ENCODE data around the gene DDX39B. TPM values are rescaled to one million over a fixed set of nuclear protein-coding genes. Genes with fewer than 3 reads are reported as not detected.

The DDX39B gene
- total and polyA plus RNA-seq, 2 of the 8 experiments (the other 6 are each of a cell fraction or from before 2014, with no cell fraction given) = 780 to 1,164 TPM

GRCh38 chr6:31576897-31577578 is 35.2 kb upstream of the DDX39B start:
- POLR2A ChIA-PET (ENCODE audit: partially characterized antibody) = interaction anchor here (0.8 to 12.2 kb wide), 12 partner anchors 10 to 75 kb away, joined by 3 to 110 read pairs (median 4); partner anchors contain the start of genes ATP6V1G2, DDX39B, MCCD1 and NFKBIL1
- Histone ChIP-seq H2BK12ac (ENCODE audit: low read depth, low read length) (no peak overlapping the region), H2AK5ac (ENCODE audit: low read depth, low read length) (no peak overlapping the region), H3K18ac (ENCODE audit: extremely low read depth, low read length) (no peak overlapping the region), H3K9ac (replicated peaks in 1 of 4; ENCODE audit: extremely low read depth in 1 of 4, low read depth in 3 of 4, low read length in 3 of 4) (no peak overlapping the region), H2AFZ (ENCODE audit: low read length) (no peak overlapping the region), H4K20me1 (replicated peaks in 1 of 2; ENCODE audit: control insufficient read depth in 1 of 2, insufficient read depth in 2 of 2, low read length in 2 of 2) (no peaks in the 10 kb centered on the region), H3K27ac (ENCODE audit: low read depth, low read length) (no peak overlapping the region), H3K27me3 (replicated peaks in 1 of 4; ENCODE audit: control insufficient read depth in 3 of 4, extremely low read depth in 1 of 4, insufficient read depth in 3 of 4, low read length in 3 of 4) (peaks cover 0 to 8% (median 7%) of the 10 kb centered on the region in 4 experiments; a peak in 5 of 7 replicates), H3K4me1 (replicated peaks in 1 of 4; ENCODE audit: control insufficient read depth in 3 of 4, insufficient read depth in 4 of 4, low read length in 3 of 4) (peaks cover 0 to 6% (median 5%) of the 10 kb centered on the region in 4 experiments; a peak in 6 of 7 replicates), H4K8ac (ENCODE audit: extremely low read depth, insufficient read depth, low read length) (no peak overlapping the region), H3K14ac (ENCODE audit: insufficient read length) (no peak overlapping the region), H3K23ac (ENCODE audit: insufficient read length) (no peak overlapping the region), H2BK120ac (replicated peaks; ENCODE audit: low read depth, low read length) (no peak overlapping the region), H3K4me2 (ENCODE audit: insufficient read depth in 1 of 2, low read depth in 2 of 2, low read length in 2 of 2) (no peak overlapping the region), H3K79me2 (ENCODE audit: control insufficient read depth in 1 of 2, insufficient read depth in 2 of 2, low read length in 2 of 2) (no peaks in the 10 kb centered on the region), H2BK15ac (ENCODE audit: low read length) (no peak overlapping the region; the same call in 1 of the 2 replicates), H3K56ac (replicated peaks; ENCODE audit: insufficient read length, low read depth, low read length) (no peak overlapping the region), H3K23me2 (ENCODE audit: low read depth, low read length) (peaks cover 9% of the 10 kb centered on the region; the same call in 1 of the 2 replicates), H4K91ac (replicated peaks; ENCODE audit: insufficient read length, low read length) (no peak overlapping the region), H3K79me1 (ENCODE audit: low read depth, low read length) (no peaks in the 10 kb centered on the region), H3K4me3 (ENCODE audit: extremely low read depth in 1 of 4, insufficient read depth in 2 of 4, low read depth in 3 of 4, low read length in 4 of 4) (no peak overlapping the region), H2BK5ac (ENCODE audit: low read depth, low read length) (no peak overlapping the region), H2BK20ac (ENCODE audit: low read length) (no peak overlapping the region), H3K36me3 (ENCODE audit: control insufficient read depth in 2 of 4, insufficient read depth in 4 of 4, low read length in 3 of 4) (no peaks in the 10 kb centered on the region), H3K4ac (replicated peaks; ENCODE audit: insufficient read length, low read depth, low read length) (no peak overlapping the region), H3K9me3 (ENCODE audit: insufficient read depth in 2 of 2, low read depth in 1 of 2, low read length in 1 of 2) (no peaks in the 10 kb centered on the region), H4K5ac (ENCODE audit: insufficient read length, low read depth, low read length) (no peak overlapping the region)
- no peak for DNase-seq (ENCODE audit: low read depth in 1 of 2, low spot score in 2 of 2)
- WGBS, 2 experiments (ENCODE audit: extremely low coverage in 1 of 2, insufficient coverage in 1 of 2, insufficient read length in 1 of 2, insufficient replicate concordance in 2 of 2, low coverage in 1 of 2, low lambda C conversion rate in 2 of 2, missing lambda C conversion rate in 1 of 2) = 87% methylated on average over 18 of the region's 19 CpGs; no CpG with 5 or more reads in 1 of the 2 experiments
- TF ChIP-seq ATF3 (IDR thresholded peaks at IDR 0.05; ENCODE audit: insufficient read depth, low read depth, low read length) = no peak
- no peak for TF ChIP-seq NRF1 (IDR thresholded peaks at IDR 0.05; ENCODE audit: low read depth, low read length)
- no peak for TF ChIP-seq RNF2 (IDR thresholded peaks at IDR 0.05; ENCODE audit: borderline replicate concordance, low read depth, low read length, missing control alignments, poor library complexity, severe bottlenecking)
- TF ChIP-seq KDM5A (IDR thresholded peaks at IDR 0.05; ENCODE audit: low read length) = no peak
- no peak for TF ChIP-seq HDAC2 (IDR thresholded peaks at IDR 0.05; ENCODE audit: borderline replicate concordance in 1 of 2, low read depth in 2 of 2, low read length in 2 of 2)
- FAIRE-seq = no peak
- CTCF ChIA-PET (ENCODE audit: partially characterized antibody) = interaction anchor here (0.5 to 19.2 kb wide), 8 partner anchors 8 to 348 kb away, joined by 3 to 640 read pairs (median 11); partner anchors contain the start of genes ATP6V1G2, GPANK1, LST1 and LTB

Data from H1 (cell line).